Measurements from ENCODE around the gene PALD1. TPM values are rescaled to one million over a fixed set of nuclear protein-coding genes. Genes with fewer than 3 reads are reported as not detected.
A peak's percentile ranks its signal among the peaks of the same experiment; 100 is the strongest.

The PALD1 gene
- total RNA-seq, 6 experiments from 2014 or later: 0.81 to 2.9 (median 1.3) TPM

DNA sequence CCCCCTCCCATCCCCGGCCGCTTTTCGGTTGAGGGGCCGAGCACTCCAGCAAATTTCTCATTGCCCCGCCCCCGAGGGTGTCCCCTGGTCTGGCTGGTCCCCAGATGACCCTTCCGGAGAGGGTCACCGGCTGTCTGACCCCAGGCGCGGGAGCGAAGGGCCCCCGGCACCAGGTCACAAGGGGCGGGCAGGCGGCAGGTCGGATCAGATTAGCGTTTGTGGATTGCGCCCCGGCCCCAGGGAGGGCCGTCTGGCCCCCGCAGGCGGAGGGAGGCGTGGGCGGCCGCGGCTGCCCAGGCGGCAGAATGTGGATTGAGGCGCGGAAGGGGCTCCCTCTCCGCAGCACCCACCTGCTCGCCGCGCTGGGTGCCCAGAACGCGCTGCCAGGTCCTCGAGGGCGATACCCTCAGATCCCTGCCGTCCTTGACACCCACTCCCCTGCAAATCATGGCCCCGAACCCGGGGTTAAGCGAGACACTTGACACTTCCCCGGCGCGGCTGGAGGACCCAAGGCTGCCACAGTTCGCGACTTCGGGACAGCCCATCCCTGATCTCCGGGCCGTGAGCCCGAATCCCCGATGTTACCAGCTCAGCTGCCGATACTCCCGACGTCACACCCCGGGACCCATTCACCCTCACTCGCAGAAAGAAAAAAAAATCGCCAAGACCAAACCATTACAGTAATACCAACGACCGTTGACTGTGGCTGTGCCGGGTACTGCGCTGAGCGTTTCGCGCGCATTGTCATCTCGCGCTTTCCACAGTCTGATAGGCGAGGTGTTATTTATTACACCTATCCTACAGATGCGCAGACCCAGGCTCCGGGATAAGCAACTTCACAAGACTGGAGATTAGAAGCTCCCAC, 38.0 kb upstream of the PALD1 start:
- Histone ChIP-seq H3K9me3 (no peaks in the 10 kb centered on the region), H3K27me3 (peaks cover 0 to 17% of the 10 kb centered on the region in 2 donors), H3K27ac (no peak overlapping the region), H3K4me3 (no peak overlapping the region), H3K36me3 (no peaks in the 10 kb centered on the region), H3K4me1 (no peaks in the 10 kb centered on the region)
- DNase-seq (no peak), ATAC-seq (no peak)
- intact Hi-C loops (cut with DNase I): no loop called here
- TF ChIP-seq, protein P1, sequence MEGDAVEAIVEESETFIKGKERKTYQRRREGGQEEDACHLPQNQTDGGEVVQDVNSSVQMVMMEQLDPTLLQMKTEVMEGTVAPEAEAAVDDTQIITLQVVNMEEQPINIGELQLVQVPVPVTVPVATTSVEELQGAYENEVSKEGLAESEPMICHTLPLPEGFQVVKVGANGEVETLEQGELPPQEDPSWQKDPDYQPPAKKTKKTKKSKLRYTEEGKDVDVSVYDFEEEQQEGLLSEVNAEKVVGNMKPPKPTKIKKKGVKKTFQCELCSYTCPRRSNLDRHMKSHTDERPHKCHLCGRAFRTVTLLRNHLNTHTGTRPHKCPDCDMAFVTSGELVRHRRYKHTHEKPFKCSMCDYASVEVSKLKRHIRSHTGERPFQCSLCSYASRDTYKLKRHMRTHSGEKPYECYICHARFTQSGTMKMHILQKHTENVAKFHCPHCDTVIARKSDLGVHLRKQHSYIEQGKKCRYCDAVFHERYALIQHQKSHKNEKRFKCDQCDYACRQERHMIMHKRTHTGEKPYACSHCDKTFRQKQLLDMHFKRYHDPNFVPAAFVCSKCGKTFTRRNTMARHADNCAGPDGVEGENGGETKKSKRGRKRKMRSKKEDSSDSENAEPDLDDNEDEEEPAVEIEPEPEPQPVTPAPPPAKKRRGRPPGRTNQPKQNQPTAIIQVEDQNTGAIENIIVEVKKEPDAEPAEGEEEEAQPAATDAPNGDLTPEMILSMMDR (IDR thresholded peaks at IDR 0.05): no peak
- TF ChIP-seq POLR2A (IDR thresholded peaks at IDR 0.05): no peak
- 5% methylated on average over 20 of the region's 69 CpGs for WGBS (ENCODE audit: insufficient coverage, low coverage, low lambda C conversion rate, missing lambda C conversion rate)

DNA sequence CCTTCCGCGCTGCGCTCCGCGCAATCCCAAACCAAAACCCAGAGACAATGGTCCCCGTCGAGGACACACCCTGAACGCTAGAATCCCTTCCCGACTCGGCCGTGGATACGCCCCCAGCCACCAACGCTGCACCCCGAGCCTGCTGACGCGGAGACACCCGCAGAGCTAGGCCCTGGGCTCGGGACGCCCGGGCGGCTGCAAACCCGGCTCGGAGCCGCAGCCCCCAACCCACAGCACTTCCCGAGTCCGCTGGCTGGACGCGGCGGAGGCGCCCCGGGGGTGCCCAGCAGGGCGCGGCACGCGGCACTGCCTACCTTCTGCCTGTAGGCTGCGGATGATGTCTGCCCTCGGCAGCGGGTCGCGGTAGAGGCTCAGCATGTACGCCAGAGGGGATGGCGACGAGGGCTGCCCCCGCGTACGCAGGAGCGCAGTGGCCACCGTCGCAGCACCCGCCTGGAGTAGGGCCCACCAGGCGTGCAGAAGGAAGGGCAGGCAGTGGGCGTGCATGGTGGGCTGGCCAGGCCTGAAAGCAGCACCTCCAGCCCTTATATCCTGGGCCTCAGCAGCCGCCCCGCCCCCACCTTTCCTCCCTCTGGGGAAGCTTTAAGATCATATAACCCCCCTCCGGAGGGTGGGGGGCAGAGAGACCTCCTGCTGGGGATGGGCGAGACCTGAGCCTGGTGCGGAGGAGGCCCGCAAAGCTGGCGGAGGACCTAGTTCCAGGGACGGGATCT, 37.2 kb upstream of the PALD1 start, which contains the start of gene NODAL:
NODAL (minus strand) TSS at position 521 of the 734 bp plus-strand sequence; CDS start at position 507, 14 bp downstream.
- ATAC-seq: peak in 1 of 4 donors; percentile 15
- no peak for DNase-seq

GRCh38 chr10:70441895-70442309, 36.7 kb upstream of the PALD1 start:
- H3K4me3 ChIP-seq: no peak overlapping the region
- no peak for DNase-seq
- WGBS (ENCODE audit: insufficient coverage, low coverage, low lambda C conversion rate, missing lambda C conversion rate): 30% methylated on average over 5 of the region's 12 CpGs
- no peak overlapping the region for H3K27ac ChIP-seq
- H3K4me1 ChIP-seq: no peaks in the 10 kb centered on the region
- intact Hi-C loops (cut with DNase I): no loop called here
- no peaks in the 10 kb centered on the region for H3K9me3 ChIP-seq
- no peaks in the 10 kb centered on the region for H3K36me3 ChIP-seq
- H3K27me3 ChIP-seq: peaks cover 0 to 17% of the 10 kb centered on the region in 2 donors
- TF ChIP-seq, protein P1 (IDR thresholded peaks at IDR 0.05): no peak
- TF ChIP-seq POLR2A (IDR thresholded peaks at IDR 0.05): no peak
- ATAC-seq: peak in 3 of 4 donors; percentile 6 to 17 (median 11)

More for the DNA sequence above, 37.2 kb upstream of the PALD1 start, which contains the start of gene NODAL:
- H3K27ac ChIP-seq: no peak within 1 kb of the TSS
- no peaks in the 10 kb centered on the region for H3K9me3 ChIP-seq
- TF ChIP-seq, protein P1 (IDR thresholded peaks at IDR 0.05): no peak
- no peak for TF ChIP-seq POLR2A (IDR thresholded peaks at IDR 0.05)
- H3K27me3 ChIP-seq: peaks cover 0 to 17% of the 10 kb centered on the region in 2 donors
- H3K36me3 ChIP-seq: no peaks in the 10 kb centered on the region
- no peaks in the 10 kb centered on the region for H3K4me1 ChIP-seq
- WGBS (ENCODE audit: insufficient coverage, low coverage, low lambda C conversion rate, missing lambda C conversion rate): 10% methylated on average over 19 of the region's 60 CpGs
- intact Hi-C loops (cut with DNase I): no loop called here
- no peak within 1 kb of the TSS for H3K4me3 ChIP-seq

DNA sequence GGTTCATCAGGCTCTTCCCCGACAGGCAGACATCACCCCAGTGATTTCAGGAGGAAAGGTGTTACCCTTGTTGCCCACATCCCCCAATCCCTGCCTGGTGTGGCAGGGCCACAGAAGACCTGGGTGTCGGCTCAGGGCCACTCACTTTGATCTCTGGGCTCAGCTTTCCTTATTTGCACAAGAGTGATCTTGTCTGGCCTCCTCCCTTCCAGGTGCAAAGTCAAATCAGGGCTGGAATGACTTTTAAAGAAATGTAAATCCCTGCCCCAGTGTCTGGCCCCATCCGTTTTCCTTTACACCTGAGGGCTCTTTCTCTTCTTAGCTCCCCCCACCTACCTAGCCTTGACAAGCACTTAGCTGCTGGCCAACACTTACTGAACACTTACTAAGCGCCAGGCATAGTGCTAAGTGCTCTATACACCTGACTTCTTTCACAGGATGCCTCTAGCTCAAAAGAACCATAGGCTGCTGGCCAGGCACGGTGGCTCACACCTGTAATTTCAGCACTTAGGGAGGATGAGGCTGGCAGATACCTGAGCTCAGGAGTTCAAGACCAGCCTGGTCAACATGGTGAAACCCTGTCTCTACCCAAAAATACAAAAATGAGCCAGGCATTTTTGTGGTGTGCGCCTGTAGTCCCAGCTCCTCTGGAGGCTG, 36.1 kb upstream of the PALD1 start:
- intact Hi-C loops (cut with DNase I): no loop called here
- H3K9me3 ChIP-seq: no peaks in the 10 kb centered on the region
- H3K4me1 ChIP-seq: no peaks in the 10 kb centered on the region
- no peak for DNase-seq
- no peak overlapping the region for H3K4me3 ChIP-seq
- no peaks in the 10 kb centered on the region for H3K36me3 ChIP-seq
- peaks cover 0 to 17% of the 10 kb centered on the region in 2 donors for H3K27me3 ChIP-seq
- WGBS (ENCODE audit: insufficient coverage, low coverage, low lambda C conversion rate, missing lambda C conversion rate): 55% methylated on average over 5 of the region's 6 CpGs
- TF ChIP-seq, protein P1 (IDR thresholded peaks at IDR 0.05): no peak
- no peak for TF ChIP-seq POLR2A (IDR thresholded peaks at IDR 0.05)
- no peak overlapping the region for H3K27ac ChIP-seq
- peak in 3 of 4 donors; percentile 6 to 70 (median 22) for ATAC-seq

All from right lobe of liver (tissue), 6 donors.